ELF-1 (cell line): Measurements from ENCODE around the gene GPR35.
"Not testable (repeated sequence)": the region's sequence is repeated elsewhere in the genome, so short reads cannot be mapped to it uniquely, and the experiment has no call there.

Experiments
- DNase-seq: peaks from one replicate; pipeline ENCODE4 v3.0.0-alpha.2; 2016; ENCODE audit warnings: low read depth, low spot score

The GPR35 gene

DNA sequence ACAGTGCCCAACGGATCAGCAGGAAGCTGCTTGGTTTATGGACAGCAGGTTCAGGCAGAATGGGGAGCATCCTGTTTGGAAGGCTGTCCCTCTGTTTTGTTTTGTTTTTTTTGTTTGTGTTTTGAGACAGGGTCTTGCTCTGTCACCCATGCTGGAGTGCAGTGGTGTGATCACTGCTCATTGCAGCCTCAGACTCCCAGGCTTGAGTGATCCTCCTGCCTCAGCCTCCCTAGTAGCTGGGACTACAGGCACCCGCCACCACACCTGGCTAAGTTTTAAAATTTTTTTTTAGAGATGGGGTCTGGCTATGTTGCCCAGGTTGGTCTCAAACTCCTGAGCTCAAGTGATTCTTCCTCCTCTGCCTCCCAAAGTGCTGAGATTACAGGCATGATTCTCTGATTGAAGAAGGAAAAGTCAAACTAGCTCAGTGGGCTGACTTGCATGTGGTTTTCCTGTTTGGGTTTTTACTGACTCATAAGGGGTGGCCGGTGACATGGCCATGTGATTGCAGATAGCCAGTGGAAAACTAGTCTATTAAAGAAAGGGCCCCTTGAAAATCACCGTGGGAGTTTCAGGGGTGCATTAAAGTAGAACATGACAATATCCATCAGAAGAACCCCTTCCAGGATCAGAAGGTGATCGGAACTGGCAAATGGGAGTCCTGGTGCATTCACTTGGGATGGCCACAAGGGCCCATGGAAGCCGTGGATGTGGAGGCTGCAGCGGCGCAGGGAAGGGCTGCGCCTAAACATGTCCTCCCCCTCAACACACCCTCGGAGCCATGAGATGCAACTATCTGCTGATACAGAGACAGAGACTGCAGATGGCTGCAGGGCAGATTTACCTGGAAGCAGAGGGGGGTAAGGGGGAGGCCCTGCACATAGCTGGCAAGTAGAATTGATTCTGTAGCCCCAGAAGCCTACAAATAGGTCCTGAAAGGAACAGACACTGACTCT, 30.9 kb downstream of the GPR35 start:
- no peak for DNase-seq

DNA sequence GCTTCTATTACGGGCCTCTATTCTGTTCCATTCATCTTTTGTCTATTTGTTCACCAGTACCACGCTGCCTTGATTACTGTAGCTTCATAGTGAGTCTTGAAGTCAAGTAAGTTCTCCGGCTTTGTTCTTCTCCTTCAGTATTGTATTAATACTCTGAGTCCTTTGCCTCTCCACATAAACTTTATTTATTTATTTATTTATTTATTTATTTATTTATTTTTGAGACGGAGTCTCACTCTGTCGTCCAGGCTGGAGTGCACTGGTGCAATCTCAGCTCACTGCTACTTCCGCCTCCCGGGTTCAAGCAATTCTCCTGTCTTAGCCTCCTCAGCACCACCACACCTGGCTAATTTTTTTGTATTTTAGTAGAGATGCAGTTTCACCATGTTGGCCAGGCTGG, 34.6 kb downstream of the GPR35 start:
- not testable (repeated sequence) for DNase-seq

DNA sequence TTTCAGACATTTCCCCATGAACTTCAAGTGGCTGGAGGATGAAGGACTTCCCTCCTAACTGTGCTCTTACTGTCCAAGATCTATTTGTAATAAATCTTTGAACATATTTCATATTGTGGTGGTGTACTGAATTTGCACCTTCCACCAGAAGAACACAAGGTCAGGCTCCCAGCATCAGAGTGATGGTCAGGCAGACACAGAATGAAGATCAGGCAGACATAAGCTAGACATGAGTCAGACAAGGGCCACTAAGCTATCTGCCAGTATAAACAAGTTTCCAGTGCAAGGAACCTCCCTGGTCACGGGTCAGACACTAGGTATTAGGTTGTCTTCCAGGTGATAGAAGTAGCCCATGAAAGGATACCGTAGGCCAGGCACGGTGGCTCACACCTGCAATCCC, 37.4 kb downstream of the GPR35 start:
- no peak for DNase-seq

DNA sequence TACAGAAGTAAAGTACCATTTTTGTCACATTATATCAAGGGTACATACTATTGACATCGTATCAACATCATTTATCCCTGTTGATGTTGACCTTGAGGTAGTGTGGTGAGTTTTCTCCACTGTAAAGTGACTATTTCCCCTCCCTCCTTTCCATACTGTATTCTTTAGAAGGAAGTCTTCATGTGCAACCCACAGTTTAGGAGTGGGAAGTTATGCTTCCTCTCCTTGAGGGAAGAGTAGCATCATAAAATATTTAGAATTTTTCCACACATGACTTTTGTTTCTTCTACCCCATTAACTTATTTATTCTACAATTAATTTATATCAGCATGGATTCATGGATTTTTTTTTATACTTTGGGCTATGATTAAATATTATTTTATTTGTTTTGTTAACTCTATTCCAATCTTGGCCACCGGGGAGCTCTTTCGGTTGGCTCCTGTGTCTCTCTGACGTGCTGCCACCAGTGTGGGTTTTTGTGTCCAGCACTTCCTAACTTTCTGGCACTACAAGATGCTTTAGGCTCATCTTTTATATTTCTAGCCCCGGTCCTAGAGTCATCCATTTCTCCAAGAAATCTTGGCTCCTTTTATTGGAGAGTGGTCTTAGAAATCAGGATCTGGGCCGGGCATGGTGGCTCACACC, 38.4 kb downstream of the GPR35 start:
- DNase-seq: no peak

DNA sequence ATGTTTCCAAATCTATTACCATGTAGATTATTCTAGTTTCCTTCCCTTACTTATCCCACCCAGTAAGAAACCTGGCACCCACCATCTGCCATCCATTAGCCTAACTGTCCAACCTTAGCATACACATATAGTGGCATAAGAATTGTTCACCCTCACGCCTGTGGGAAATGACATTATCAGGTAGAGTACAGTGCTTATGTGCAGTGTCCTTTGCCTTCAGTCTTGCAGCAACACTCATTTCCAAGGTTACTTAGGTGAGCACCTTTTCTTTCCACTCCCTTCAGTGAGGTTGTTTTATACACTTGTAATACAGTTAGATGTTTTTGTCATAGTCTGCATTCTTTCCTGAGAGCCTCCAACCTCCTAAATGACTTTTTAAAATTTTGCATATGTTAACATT, 39.3 kb downstream of the GPR35 start:
- DNase-seq: no peak

DNA sequence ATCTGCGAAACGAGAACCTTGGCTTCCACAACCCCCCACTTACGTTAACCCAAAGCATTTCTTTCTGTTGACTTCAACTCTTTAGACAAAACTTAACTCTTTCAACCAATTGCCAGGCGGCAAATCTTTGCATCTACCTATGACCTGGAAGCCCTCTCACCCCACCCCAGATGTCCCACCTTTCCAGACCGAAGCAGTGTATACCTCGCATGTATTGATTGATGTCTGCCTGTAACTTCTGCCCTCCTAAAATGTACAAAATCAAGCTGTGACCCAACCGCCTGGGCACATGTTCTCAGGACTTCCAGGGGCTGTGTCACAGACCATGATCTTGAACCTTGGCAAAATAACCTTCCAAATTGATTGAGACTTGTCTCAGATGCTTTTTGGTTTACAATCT, 45.1 kb downstream of the GPR35 start:
- DNase-seq: no peak

DNA sequence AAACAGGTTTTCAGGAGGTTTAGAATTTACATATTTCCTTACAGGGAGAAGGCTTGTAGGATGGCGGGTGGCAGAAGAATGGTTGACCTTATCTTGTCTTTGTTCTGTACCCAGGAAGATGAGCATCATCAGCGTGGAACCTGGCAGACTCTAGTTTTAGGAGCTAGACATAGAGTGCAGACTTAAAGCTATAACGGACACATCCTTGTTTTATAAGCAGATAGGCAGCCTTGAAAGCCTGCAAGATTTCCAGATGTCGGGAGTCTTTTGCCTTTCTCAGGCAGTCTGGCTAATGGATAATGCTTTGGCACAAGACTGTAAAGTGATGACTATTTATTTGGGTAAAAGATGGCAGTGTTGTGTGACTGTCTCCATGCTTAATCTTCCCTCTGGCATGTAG, 45.7 kb downstream of the GPR35 start:
- DNase-seq: no peak

DNA sequence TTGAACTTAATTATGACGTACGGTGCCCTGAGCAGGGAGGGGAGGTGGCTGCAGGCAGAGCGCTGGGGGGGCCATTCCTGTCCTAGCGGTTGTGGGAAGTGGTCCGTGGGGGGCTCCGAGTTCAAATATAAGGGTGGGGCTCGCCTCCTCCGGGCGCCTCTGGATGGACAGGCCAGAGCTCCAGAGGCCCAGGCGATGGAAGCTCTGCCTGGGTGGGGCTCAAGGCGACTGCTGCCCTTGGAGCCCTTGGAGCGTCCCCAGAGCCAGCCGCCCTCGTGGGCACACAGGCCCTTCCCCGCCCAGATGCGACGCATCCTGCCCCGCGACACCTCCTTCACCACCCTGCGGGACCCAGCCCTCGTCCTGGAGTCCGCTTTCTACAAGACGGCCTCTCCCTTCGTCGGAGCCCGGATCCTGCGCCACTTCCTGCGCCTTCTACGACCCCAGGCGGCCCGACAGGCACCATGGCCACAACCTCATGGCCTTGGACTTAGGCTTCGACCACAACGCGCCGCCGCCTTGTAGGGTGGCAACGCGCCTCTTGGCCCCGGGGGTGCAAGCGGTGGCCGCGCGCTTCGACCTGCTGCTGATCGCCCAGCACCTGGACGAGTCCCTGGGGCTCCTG, 46.9 kb downstream of the GPR35 start:
- no peak for DNase-seq

DNA sequence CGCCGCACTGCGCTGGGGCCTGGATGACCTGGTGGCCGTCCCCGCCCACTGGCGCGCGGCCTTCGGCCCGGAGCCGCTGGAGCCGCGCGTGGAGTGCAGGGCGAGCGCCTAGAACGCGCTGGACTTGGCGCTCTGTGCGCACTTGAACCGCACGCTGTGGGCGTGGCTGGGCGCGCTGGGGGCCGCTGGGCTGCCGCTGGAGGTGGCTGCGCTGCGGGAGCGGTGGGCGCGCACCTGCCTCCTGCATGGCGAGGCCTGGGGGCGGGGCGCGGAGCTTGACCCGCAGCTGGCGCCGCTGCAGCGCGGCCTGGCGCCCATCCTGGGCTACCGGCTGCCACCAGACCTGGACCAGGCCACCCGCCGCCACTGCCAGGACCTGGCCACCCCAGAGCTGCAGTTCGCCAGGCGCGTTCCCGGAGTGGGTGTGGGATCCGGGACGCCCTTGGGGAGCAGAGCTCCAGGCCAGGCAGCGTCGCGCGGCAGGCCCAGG, 47.5 kb downstream of the GPR35 start:
- no peak for DNase-seq

DNA sequence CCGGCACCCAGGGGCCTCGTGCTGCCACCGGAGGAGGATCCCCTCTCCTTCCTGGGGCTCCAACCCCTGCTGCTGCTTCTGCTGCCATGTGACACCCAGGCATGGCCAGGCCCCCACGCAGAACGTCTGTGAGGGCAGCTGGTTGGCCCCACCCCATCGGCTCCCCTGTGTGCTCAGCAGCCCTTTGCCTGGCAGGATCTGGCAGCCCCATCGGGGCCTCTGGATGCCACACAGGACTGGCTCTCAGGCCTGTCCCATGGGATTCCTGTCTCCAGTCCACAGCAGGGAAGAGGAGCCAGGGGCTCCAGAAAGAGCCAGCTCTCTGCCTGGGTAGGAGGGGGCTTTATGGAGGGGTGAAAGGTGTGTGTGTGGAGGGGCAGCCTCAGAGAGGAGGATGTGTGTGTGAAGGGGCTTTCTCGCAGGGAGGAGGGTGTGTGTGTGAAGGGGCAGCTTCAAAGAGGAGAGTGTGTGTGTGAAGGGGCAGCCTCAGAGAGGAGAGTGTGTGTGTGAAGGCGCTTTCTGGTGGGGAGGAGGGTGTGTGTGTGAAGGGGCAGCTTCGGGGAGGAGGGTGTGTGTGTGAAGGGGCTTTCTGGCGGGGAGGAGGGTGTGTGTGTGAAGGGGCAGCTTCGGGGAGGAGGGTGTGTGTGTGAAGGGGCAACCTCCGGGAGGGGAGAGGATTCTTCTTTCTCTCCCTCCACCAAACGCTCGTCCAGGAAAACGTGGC, 49.3 kb downstream of the GPR35 start:
- DNase-seq: not testable (repeated sequence)

DNA sequence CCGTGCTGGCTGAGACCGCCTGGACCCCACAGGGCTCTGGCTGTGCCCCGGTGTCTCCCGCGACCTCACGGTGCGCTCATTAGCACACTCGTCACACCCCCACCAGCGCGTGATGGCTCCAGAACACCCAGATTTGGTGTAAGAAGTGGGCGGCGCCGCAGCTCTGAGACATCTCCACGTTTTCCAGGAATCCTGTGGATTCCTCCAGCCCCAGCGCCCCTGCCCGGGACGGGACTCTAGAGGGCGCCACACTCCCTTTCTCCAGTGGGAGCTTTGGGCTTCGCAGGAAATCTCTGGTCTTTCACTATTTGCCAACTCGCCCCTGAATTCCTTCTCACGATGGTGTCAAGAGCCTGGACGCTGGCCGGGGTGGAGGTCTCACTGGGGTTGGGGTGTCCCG, 50.1 kb downstream of the GPR35 start:
- DNase-seq: not testable (repeated sequence)

DNA sequence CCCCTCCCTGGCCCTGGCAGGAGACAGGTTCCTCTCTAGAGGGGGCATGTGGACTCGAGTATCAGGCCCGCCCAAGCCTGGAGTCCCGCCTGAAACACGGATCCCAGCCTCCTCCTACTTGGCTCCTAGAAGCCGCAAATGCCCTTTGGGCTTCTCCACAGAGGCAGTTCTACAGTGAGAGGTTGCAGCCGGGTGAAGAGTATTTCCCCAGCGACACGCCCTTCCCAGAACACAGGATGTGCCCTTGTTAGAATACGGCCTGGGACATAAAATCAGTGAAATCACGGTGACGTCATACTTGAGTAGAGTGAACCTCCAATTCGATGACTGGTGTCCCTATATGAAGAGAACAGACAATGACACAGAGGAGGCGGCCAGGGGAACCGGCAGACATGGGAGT, 52.8 kb downstream of the GPR35 start:
- not testable (repeated sequence) for DNase-seq

DNA sequence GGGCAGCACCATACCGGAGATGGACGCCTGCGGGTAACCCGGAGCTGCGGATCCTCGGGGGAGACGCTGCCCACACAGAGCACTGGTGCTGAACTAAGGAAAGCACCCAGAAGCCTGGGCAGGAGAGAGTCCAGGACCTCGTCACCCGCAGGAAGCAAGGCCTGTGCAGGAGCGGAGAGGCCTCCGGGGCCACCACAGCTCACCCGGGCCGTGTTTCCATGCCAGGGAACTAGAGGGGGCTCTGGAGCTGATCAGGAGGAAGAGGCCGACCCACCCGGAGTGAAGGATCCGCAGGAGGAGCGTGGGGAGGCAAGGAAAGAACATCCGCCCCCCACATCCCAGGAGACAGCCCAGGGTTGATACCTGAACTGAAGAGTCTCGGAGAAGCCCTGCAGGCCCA, 53.6 kb downstream of the GPR35 start:
- not testable (repeated sequence) for DNase-seq

DNA sequence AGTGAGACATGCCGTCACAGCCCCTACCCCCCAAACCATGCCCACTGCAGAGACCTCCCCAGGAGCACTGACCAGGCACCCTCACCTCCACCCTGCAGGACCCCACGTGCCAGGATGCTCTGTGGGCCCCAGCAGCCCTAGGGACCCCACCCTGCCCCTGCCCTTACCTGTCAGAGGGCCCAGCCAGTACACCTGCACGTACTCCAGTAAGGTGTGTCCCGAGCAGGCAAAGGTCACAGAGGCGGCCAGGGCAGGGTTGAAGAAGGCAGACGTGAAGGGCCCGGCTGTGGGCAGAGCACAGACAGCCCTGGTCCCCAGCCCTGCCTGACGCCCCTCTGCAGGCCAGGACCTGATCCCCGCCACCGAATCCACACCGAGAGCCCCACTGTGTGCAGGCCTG, 54.9 kb downstream of the GPR35 start:
- not testable (repeated sequence) for DNase-seq
